GM12878 (cell line): ENCODE measurements around the gene LRRK1. TPM values are rescaled to one million over a fixed set of nuclear protein-coding genes. Genes with fewer than 3 reads are reported as not detected.
A peak's percentile ranks its signal among the peaks of the same experiment; 100 is the strongest.

Experiments
- ATAC-seq: fragments of 200-7000 bp; cut with Tn5 transposase; 3 replicates; pipeline ENCODE4 v1.9.1; 2020; ENCODE audit warnings: mild to moderate bottlenecking, moderate library complexity
- BruUV-seq: library from RNA; stranded (reverse); fragments of 400-500 nt; replicated peaks from 2 replicates; lab custom pipeline; 2021; lab: Mats Ljungman, UMichigan
- CTCF ChIA-PET: fragments of 300-600 bp; sonication (Branson Sonifier 250); formaldehyde crosslinking; extraction: SDS; loops from one replicate; lab custom pipeline; 2021; ENCODE audit warnings: inconsistent platforms; lab: Yijun Ruan, JAX
- POLR2A ChIA-PET: fragments of 350-600 bp; formaldehyde crosslinking; extraction: SDS; loops from one replicate; lab custom pipeline; 2021; ENCODE audit warnings: inconsistent platforms; lab: Charles Lee
- RAD21 ChIA-PET: fragments of 300-600 bp; sonication (Branson Sonifier 250); formaldehyde crosslinking; loops from one replicate; lab custom pipeline; 2023; ENCODE audit warnings: antibody characterized with exemption; ENCODE audit not compliant: unreplicated experiment; lab: Charles Lee
- SMC1A ChIA-PET: fragments of 300-600 bp; sonication (Branson Sonifier 250); formaldehyde crosslinking; loops from one replicate; lab custom pipeline; 2023; ENCODE audit not compliant: unreplicated experiment, uncharacterized antibody; lab: Charles Lee
- DNase-seq: peaks from one replicate; pipeline ENCODE4 v3.0.0-alpha.2; 2011; ENCODE audit warnings: low read depth, low spot score
- FAIRE-seq: peaks from 3 replicates; lab custom pipeline; 2011; peaks lifted over from hg19 to GRCh38; lab: Jason Lieb, UNC
- H2AFZ ChIP-seq: 2 replicates; pipeline ENCODE4 v1.6.0; 2011; ENCODE audit warnings: low read depth, low read length, control low read depth; ENCODE audit not compliant: control insufficient read depth
- H3K27ac ChIP-seq: 2 replicates; pipeline ENCODE4 v1.5.1; 2011; ENCODE audit warnings: control low read depth; ENCODE audit not compliant: control insufficient read depth, insufficient read depth
- H3K27me3 ChIP-seq, 2 experiments: replicated peaks in 1 of 2; 2 replicates each; pipeline versions ENCODE4 v1.6.0 to v1.6.1; 2011; ENCODE audit warnings: low read length in 1 of 2; ENCODE audit not compliant: control insufficient read depth in 2 of 2, insufficient read depth in 2 of 2
- H3K36me3 ChIP-seq, 2 experiments: 2 replicates each; pipeline ENCODE4 v1.5.1; 2011; ENCODE audit warnings: low read length in 1 of 2; ENCODE audit not compliant: control insufficient read depth in 2 of 2, insufficient read depth in 2 of 2
- H3K4me1 ChIP-seq: 2 replicates; pipeline ENCODE4 v1.6.1; 2011; ENCODE audit warnings: mild to moderate bottlenecking, low read length, moderate library complexity, mixed read lengths; ENCODE audit not compliant: control insufficient read depth, insufficient read depth
- H3K4me2 ChIP-seq: 2 replicates; pipeline ENCODE4 v1.6.0; 2011; ENCODE audit warnings: control low read depth; ENCODE audit not compliant: control insufficient read depth, insufficient read depth
- H3K4me3 ChIP-seq: fragments of 200-600 bp; sonication (generic); 2 replicates; pipeline ENCODE4 v1.5.1; 2016
- H3K79me2 ChIP-seq: 2 replicates; pipeline ENCODE4 v1.6.0; 2011; ENCODE audit warnings: low read length; ENCODE audit not compliant: control insufficient read depth, insufficient read depth
- H3K9ac ChIP-seq: 2 replicates; pipeline ENCODE4 v1.8.0; 2011; ENCODE audit warnings: low read length, control low read depth, mixed read lengths; ENCODE audit not compliant: control insufficient read depth, insufficient read depth
- H3K9me3 ChIP-seq: replicated peaks from 3 replicates; pipeline ENCODE4 v1.5.1; 2011; ENCODE audit warnings: mild to moderate bottlenecking, low read length; ENCODE audit not compliant: control insufficient read depth, insufficient read depth
- H4K20me1 ChIP-seq: 2 replicates; pipeline ENCODE4 v1.6.0; 2011; ENCODE audit not compliant: control insufficient read depth, insufficient read depth
- CREM ChIP-seq: IDR thresholded peaks from 2 replicates; pipeline ENCODE4 v1.6.1; 2014; ENCODE audit warnings: antibody characterized with exemption, low read depth
- IKZF2 ChIP-seq, 2 experiments: fragments of 450-650 bp; IDR thresholded peaks; 2 replicates each; pipeline ENCODE4 v1.6.1; 2017; ENCODE audit warnings: mild to moderate bottlenecking in 2 of 2, moderate library complexity in 2 of 2
- KDM1A ChIP-seq: fragments of 200-600 bp; sonication (generic); IDR thresholded peaks from 2 replicates; pipeline ENCODE4 v1.6.1; 2016; ENCODE audit warnings: borderline replicate concordance
- NFIC ChIP-seq: IDR thresholded peaks from 2 replicates; pipeline ENCODE4 v1.6.1; 2012; ENCODE audit warnings: low read depth, mild to moderate bottlenecking, inconsistent platforms, low read length, moderate library complexity
- PRDM15 ChIP-seq: fragments of 450-650 bp; formaldehyde crosslinking; IDR thresholded peaks from 2 replicates; pipeline ENCODE4 v1.4.0; 2020; ENCODE audit warnings: mild to moderate bottlenecking, moderate library complexity
- RAD21 ChIP-seq: IDR thresholded peaks from 2 replicates; pipeline ENCODE4 v1.6.1; 2011; ENCODE audit warnings: mild to moderate bottlenecking, low read depth, low read length, moderate library complexity; ENCODE audit not compliant: insufficient read depth
- YY1 ChIP-seq: IDR thresholded peaks from 2 replicates; pipeline ENCODE4 v1.6.1; 2011; ENCODE audit warnings: low read depth, mild to moderate bottlenecking, low read length
- WGBS: methylation state at CpG from one replicate; pipeline ENCODE4 v1.1.6; 2016; ENCODE audit warnings: low lambda C conversion rate; ENCODE audit not compliant: insufficient replicate concordance, insufficient coverage; ENCODE audit errors: missing lambda C conversion rate; 5-methylcytosine and 5-hydroxymethylcytosine counted together
- in situ Hi-C: fragments of 300-500 bp; cut with MboI; formaldehyde crosslinking; loops from 9 replicates; pipeline ENCODE4 v1.14.3; 2018; ENCODE audit warnings: mixed read lengths
- intact Hi-C: fragments of 100-400 bp; cut with micrococcal nuclease; formaldehyde crosslinking; loops from one replicate; pipeline ENCODE4 v1.14.2; 2022; ENCODE audit not compliant: unreplicated experiment
- polyA plus RNA-seq, 11 experiments: library from polyadenylated mRNA; depleted of rRNA in 4 of 11; unstranded in 6 of 11; stranded (reverse) in 5 of 11; fragments of >200 nt; fragmentation: Nextera tagmentation in 4 of 11; fragmentation: Illumina TruSeq in 1 of 11; extraction: Ambion mirVana in 4 of 11; extraction: Trizol in 1 of 11; gene quantifications; 1 replicate in 1 of 11; 2 replicates in 10 of 11; pipeline versions ENCODE4 v1.2.1 to v1.2.3, GENCODE V29; 2011 to 2016; ENCODE audit warnings: inconsistent platforms in 2 of 11, missing spikeins in 2 of 11, low read depth in 1 of 11
- total RNA-seq, 4 experiments: library from RNA; depleted of rRNA in 3 of 4; stranded (reverse); fragments of >200 nt in 3 of 4; fragmentation: Illumina TruSeq in 1 of 4; extraction: Trizol in 1 of 4; gene quantifications; 2 replicates each; pipeline versions ENCODE4 v1.2.1 to v1.2.3, GENCODE V29; 2013 to 2021
- TF ChIP-seq, protein P1 (sequence below): fragments of 450-650 bp; IDR thresholded peaks from 2 replicates; pipeline ENCODE4 v1.6.1; 2017; ENCODE audit warnings: low read depth, mild to moderate bottlenecking, moderate library complexity

Gene LRRK1
- total and polyA plus RNA-seq, 10 of the 15 experiments (the other 5 are each of a cell fraction or from before 2014, with no cell fraction given), result 2.2 to 58.3 (median 17.9) TPM

DNA sequence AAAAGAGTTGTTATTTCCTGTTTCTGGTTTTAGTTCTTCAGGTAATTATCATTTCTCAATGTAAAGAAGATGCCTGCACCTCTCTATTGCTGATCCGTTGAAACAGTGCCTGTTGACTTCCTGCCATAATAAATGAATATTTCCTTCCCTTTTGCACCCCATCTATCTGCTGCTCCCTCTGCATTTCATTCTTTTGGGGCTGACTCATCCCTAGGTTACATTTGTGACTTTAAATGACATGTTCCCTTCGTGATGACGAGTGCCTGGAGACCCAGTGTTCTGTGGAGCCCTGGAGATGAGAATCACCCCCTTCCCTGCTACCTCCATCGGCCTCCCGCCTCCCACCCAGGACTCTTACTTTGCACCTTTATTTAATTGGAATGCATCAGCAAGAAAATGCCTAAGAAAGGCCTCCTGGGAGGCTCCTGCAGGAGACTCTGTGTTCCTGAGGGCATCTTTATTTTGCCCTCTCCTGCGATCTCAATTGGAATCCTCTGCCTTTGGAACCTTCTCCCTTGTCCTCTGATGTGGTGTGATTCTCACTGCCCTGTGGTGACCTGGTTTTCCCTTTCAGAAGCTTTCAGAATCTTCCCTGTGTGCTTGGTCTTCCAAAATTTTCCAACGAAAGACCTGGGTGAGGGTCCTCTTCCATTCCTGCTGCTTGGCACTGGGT, 13.7 kb downstream of the LRRK1 start:
- Histone ChIP-seq H3K9me3 (no peaks in the 10 kb centered on the region), H3K4me2 (peak overlapping the region; percentile 38; the same call in 1 of the 2 replicates), H3K27me3 (no peaks in the 10 kb centered on the region), H3K27ac (peak overlapping the region; percentile 9; the same call in 1 of the 2 replicates), H3K36me3 (peaks cover 4 to 28% of the 10 kb centered on the region in 2 experiments), H3K9ac (no peak overlapping the region), H3K4me3 (no peak overlapping the region), H3K4me1 (peaks cover 68% of the 10 kb centered on the region), H2AFZ (no peak overlapping the region), H4K20me1 (0 out of 2 replicates have a peak, but pooled peaks cover 2% of the 10 kb centered on the region), H3K79me2 (peaks cover 25% of the 10 kb centered on the region)
- RAD21 ChIA-PET, result interaction anchor here (1.9 to 2.0 kb wide), 2 partner anchors 11 to 15 kb away, joined by 5 read pairs; no protein-coding TSS in a partner anchor
- DNase-seq (no peak), ATAC-seq (no peak), FAIRE-seq (no peak)
- no TSS peak for BruUV-seq
- in situ Hi-C loops (loop anchor here (25.0 kb wide), 1 partner anchor 1421 kb away; no protein-coding TSS in a partner anchor), intact Hi-C loops (no loop called here)
- SMC1A ChIA-PET, result interaction anchor here (1.8 kb wide), 1 partner anchor 15 kb away, joined by 11 read pairs; no protein-coding TSS in a partner anchor
- TF ChIP-seq RAD21, result no peak
- no peak for TF ChIP-seq PRDM15 (CRISPR knock-in tag)
- TF ChIP-seq IKZF2 (IDR thresholded peaks at IDR 0.05), result no peak
- no peak for TF ChIP-seq CREM
- no peak for TF ChIP-seq NFIC
- no peak for TF ChIP-seq YY1
- TF ChIP-seq, protein P1, sequence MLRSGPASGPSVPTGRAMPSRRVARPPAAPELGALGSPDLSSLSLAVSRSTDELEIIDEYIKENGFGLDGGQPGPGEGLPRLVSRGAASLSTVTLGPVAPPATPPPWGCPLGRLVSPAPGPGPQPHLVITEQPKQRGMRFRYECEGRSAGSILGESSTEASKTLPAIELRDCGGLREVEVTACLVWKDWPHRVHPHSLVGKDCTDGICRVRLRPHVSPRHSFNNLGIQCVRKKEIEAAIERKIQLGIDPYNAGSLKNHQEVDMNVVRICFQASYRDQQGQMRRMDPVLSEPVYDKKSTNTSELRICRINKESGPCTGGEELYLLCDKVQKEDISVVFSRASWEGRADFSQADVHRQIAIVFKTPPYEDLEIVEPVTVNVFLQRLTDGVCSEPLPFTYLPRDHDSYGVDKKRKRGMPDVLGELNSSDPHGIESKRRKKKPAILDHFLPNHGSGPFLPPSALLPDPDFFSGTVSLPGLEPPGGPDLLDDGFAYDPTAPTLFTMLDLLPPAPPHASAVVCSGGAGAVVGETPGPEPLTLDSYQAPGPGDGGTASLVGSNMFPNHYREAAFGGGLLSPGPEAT, result no peak
- TF ChIP-seq KDM1A, result no peak
- 86% methylated on average over 7 of the region's 7 CpGs for WGBS
- CTCF ChIA-PET, result interaction anchor here (1.9 to 4.0 kb wide), 2 partner anchors 11 to 75 kb away, joined by 5 to 33 read pairs; no protein-coding TSS in a partner anchor
- POLR2A ChIA-PET, result interaction anchor here (0.6 to 2.8 kb wide), 4 partner anchors 11 to 93 kb away, joined by 4 to 17 read pairs (median 6); no protein-coding TSS in a partner anchor
